HepG2 (cell line): Measurements from ENCODE around the gene FER1L5. TPM values are rescaled to one million over a fixed set of nuclear protein-coding genes. Genes with fewer than 3 reads are reported as not detected.

Source experiments
- ATAC-seq: fragments of 200-7000 bp; cut with Tn5 transposase; 3 replicates; pipeline ENCODE4 v1.9.1; 2020; ENCODE audit warnings: mild to moderate bottlenecking, moderate library complexity
- BruUV-seq: library from RNA; stranded (reverse); fragments of 400-500 nt; replicated peaks from 2 replicates; lab custom pipeline; 2021; lab: Mats Ljungman, UMichigan
- CTCF ChIA-PET: fragments of 300-600 bp; formaldehyde crosslinking; extraction: SDS; loops from one replicate; lab custom pipeline; 2021; ENCODE audit warnings: low total read pairs, inconsistent platforms, low intra/inter-chr PET ratio; lab: Yijun Ruan, JAX
- POLR2A ChIA-PET: fragments of 350-600 bp; sonication (Branson Sonifier 250); formaldehyde crosslinking; loops from one replicate; lab custom pipeline; 2020; ENCODE audit warnings: antibody characterized with exemption, inconsistent platforms; lab: Yijun Ruan, JAX
- DNase-seq: peaks from one replicate; pipeline ENCODE4 v3.0.0-alpha.2; 2015; ENCODE audit warnings: low spot score
- FAIRE-seq: peaks from 3 replicates; lab custom pipeline; 2011; peaks lifted over from hg19 to GRCh38; lab: Jason Lieb, UNC
- H2AFZ ChIP-seq: one replicate; pipeline ENCODE4 v1.6.1; 2011; ENCODE audit warnings: low read length, inconsistent platforms
- H3K27ac ChIP-seq: fragments of 300-600 bp; 3 replicates; pipeline ENCODE4 v1.8.0; 2011; ENCODE audit warnings: mixed run types, mild to moderate bottlenecking, mixed read lengths, low read length, inconsistent platforms; ENCODE audit not compliant: insufficient read depth; ENCODE audit errors: extremely low read length
- H3K27me3 ChIP-seq, 2 experiments: fragments of 200-600 bp in 1 of 2; 2 replicates in 1 of 2; 3 replicates in 1 of 2; pipeline versions ENCODE4 v1.6.0 to v1.8.0; 2011; ENCODE audit warnings: low read length in 2 of 2, mild to moderate bottlenecking in 2 of 2, moderate library complexity in 2 of 2, inconsistent platforms in 1 of 2; ENCODE audit not compliant: insufficient read depth in 2 of 2, control insufficient read depth in 1 of 2
- H3K36me3 ChIP-seq, 2 experiments: fragments of 200-600 bp in 1 of 2; replicated peaks in 1 of 2; 2 replicates in 1 of 2; 3 replicates in 1 of 2; pipeline versions ENCODE4 v1.5.1 to v1.8.0; 2011; ENCODE audit warnings: low read length in 2 of 2, inconsistent platforms in 1 of 2; ENCODE audit not compliant: insufficient read depth in 2 of 2, control insufficient read depth in 1 of 2
- H3K4me1 ChIP-seq: 2 replicates; pipeline ENCODE4 v1.5.1; 2012; ENCODE audit warnings: low read length, inconsistent platforms; ENCODE audit not compliant: insufficient read depth
- H3K4me2 ChIP-seq: 2 replicates; pipeline ENCODE4 v1.6.0; 2011; ENCODE audit warnings: low read depth, low read length, inconsistent platforms
- H3K4me3 ChIP-seq, 3 experiments: fragments of 200-600 bp in 1 of 3; sonication (generic), shearing (Covaris generic) in 1 of 3; replicated peaks in 1 of 3; 2 replicates each; pipeline ENCODE4 v1.5.1; 2011 to 2016; ENCODE audit warnings: low read length in 3 of 3, inconsistent platforms in 2 of 3, low read depth in 2 of 3, mild to moderate bottlenecking in 2 of 3, control low read depth in 1 of 3, mixed read lengths in 1 of 3; ENCODE audit not compliant: insufficient read depth in 1 of 3
- H3K79me2 ChIP-seq: one replicate; pipeline ENCODE4 v1.6.1; 2011; ENCODE audit warnings: low read length, inconsistent platforms; ENCODE audit not compliant: insufficient read depth
- H3K9ac ChIP-seq: 2 replicates; pipeline ENCODE4 v1.6.0; 2011; ENCODE audit warnings: mild to moderate bottlenecking, low read depth, low read length, inconsistent platforms; ENCODE audit not compliant: insufficient read depth
- H3K9me3 ChIP-seq: 2 replicates; pipeline ENCODE4 v1.5.1; 2012; ENCODE audit warnings: mild to moderate bottlenecking, low read length
- H4K20me1 ChIP-seq: 2 replicates; pipeline ENCODE4 v1.6.0; 2011; ENCODE audit warnings: inconsistent platforms, mild to moderate bottlenecking, low read length, moderate library complexity; ENCODE audit not compliant: insufficient read depth
- CEBPB ChIP-seq: IDR thresholded peaks from 2 replicates; pipeline ENCODE4 v1.6.1; 2011; ENCODE audit warnings: low read depth, low read length, improper control_type of control experiment, borderline replicate concordance
- DNMT3B ChIP-seq: conservative IDR thresholded peaks from 2 replicates; pipeline ENCODE4 v1.6.1; 2016; ENCODE audit warnings: missing biosample characterization, control low read depth
- FOXA1 ChIP-seq, 2 experiments: fragments of 450-650 bp in 1 of 2; sonication (generic) in 1 of 2; formaldehyde crosslinking in 1 of 2; IDR thresholded peaks; 2 replicates each; pipeline versions ENCODE4 v1.4.0 to v1.6.1; 2016 to 2020; ENCODE audit warnings: missing genetic modification reagents in 1 of 2
- HMG20A ChIP-seq: IDR thresholded peaks from 2 replicates; pipeline ENCODE4 v1.6.1; 2016; ENCODE audit warnings: borderline replicate concordance
- HOXA9 ChIP-seq: sonication (generic); formaldehyde crosslinking; IDR thresholded peaks from 2 replicates; pipeline ENCODE4 v1.8.1; 2022; ENCODE audit warnings: missing genetic modification reagents, mild to moderate bottlenecking, moderate library complexity, borderline replicate concordance
- NR1H2 ChIP-seq: sonication (generic); formaldehyde crosslinking; IDR thresholded peaks from 2 replicates; pipeline ENCODE4 v1.8.1; 2022; ENCODE audit warnings: low read depth, missing genetic modification reagents, borderline replicate concordance
- REST ChIP-seq, 2 experiments: IDR thresholded peaks; 2 replicates each; pipeline ENCODE4 v1.6.1; 2011 to 2012; ENCODE audit warnings: low read length in 2 of 2, borderline replicate concordance in 1 of 2, low read depth in 1 of 2, mild to moderate bottlenecking in 1 of 2, moderate library complexity in 1 of 2
- YY1 ChIP-seq: IDR thresholded peaks from 2 replicates; pipeline ENCODE4 v1.6.1; 2011; ENCODE audit warnings: low read length, low read depth, moderate library complexity, mild to moderate bottlenecking; ENCODE audit not compliant: insufficient read depth, insufficient replicate concordance
- ZEB1 ChIP-seq: IDR thresholded peaks from 2 replicates; pipeline ENCODE4 v1.6.1; 2012; ENCODE audit warnings: mild to moderate bottlenecking, low read depth, inconsistent platforms; ENCODE audit not compliant: insufficient replicate concordance
- ZNF275 ChIP-seq: sonication (generic); formaldehyde crosslinking; IDR thresholded peaks from 2 replicates; pipeline ENCODE4 v1.8.0; 2022; ENCODE audit warnings: missing genetic modification reagents, mild to moderate bottlenecking, inconsistent platforms, borderline replicate concordance
- ZNF34 ChIP-seq: sonication (generic); formaldehyde crosslinking; IDR thresholded peaks from 2 replicates; pipeline ENCODE4 v1.4.0; 2020; ENCODE audit warnings: mild to moderate bottlenecking, missing genetic modification reagents, borderline replicate concordance
- ZNF850 ChIP-seq: sonication (generic); formaldehyde crosslinking; conservative IDR thresholded peaks from 2 replicates; pipeline ENCODE4 v1.9.0; 2021; ENCODE audit warnings: mild to moderate bottlenecking, missing genetic modification reagents
- WGBS: methylation state at CpG from one replicate; pipeline ENCODE4 v1.1.6; 2017; ENCODE audit warnings: low lambda C conversion rate; 5-methylcytosine and 5-hydroxymethylcytosine counted together
- in situ Hi-C: cut with HindIII; loops from 2 replicates; pipeline ENCODE4 v1.10.0; 2017; ENCODE audit warnings: low pct_unique_long_range_greater_than_20kb; ENCODE audit not compliant: extremely low pct_ligation_motif_present
- intact Hi-C: fragments of 100-400 bp; cut with micrococcal nuclease; formaldehyde crosslinking; loops from one replicate; pipeline ENCODE4 v1.10.0; 2022; ENCODE audit not compliant: unreplicated experiment
- polyA plus RNA-seq, 8 experiments: library from polyadenylated mRNA; depleted of rRNA in 3 of 8; stranded (reverse) in 7 of 8; unstranded in 1 of 8; fragments of >200 nt; fragmentation: Illumina TruSeq in 4 of 8; extraction: Trizol in 4 of 8; gene quantifications; 2 replicates each; pipeline versions ENCODE4 v1.2.1 to v1.2.3, GENCODE V29; 2011 to 2016; ENCODE audit warnings: low read depth in 4 of 8, missing spikeins in 1 of 8, mixed read lengths in 1 of 8; ENCODE audit not compliant: insufficient read depth in 1 of 8
- total RNA-seq, 5 experiments: library from RNA; depleted of rRNA; stranded (reverse); fragments of >200 nt; fragmentation: Illumina TruSeq; extraction: Trizol; gene quantifications; 2 replicates each; pipeline ENCODE4 v1.2.3, GENCODE V29; 2016; ENCODE audit warnings: low read depth in 1 of 5
- TF ChIP-seq, protein P1 (sequence below): sonication (generic); formaldehyde crosslinking; IDR thresholded peaks from 2 replicates; pipeline ENCODE4 v1.8.1; 2023; ENCODE audit warnings: missing genetic modification reagents, inconsistent platforms, borderline replicate concordance
- TF ChIP-seq, protein P2 (sequence below), 2 experiments: fragments of 450-650 bp in 1 of 2; sonication (generic) in 1 of 2; formaldehyde crosslinking; IDR thresholded peaks; 2 replicates each; pipeline versions ENCODE4 v1.5.0 to v1.8.0; 2020 to 2022; ENCODE audit warnings: mild to moderate bottlenecking in 1 of 2, missing genetic modification reagents in 1 of 2

Gene FER1L5
- total and polyA plus RNA-seq, 2 of the 13 experiments (the other 11 are each of a cell fraction or from before 2014, with no cell fraction given): 0.02 to 0.08 TPM

DNA sequence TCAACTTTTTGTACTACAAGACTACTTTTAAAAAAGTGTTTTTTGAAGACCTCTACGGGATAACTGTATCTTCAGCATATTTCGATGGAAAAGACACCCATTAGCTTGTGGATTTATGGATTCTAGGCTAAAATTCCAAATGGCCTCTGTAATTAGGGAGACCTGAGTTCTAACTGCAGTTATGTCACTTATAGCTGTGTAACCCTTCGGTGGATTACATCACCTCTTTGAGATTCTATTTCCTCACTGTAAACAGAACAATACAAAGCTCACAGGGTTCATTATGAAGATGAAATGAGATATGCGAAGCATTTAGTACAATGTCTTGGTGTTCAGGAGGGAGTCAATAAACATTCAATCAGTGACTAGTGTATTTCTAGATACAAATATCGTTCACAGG, 73.1 kb downstream of the FER1L5 start:
- DNase-seq: peak; percentile 80
- no peak overlapping the region for H2AFZ ChIP-seq
- no peaks in the 10 kb centered on the region for H3K9me3 ChIP-seq
- WGBS: 60% methylated on average over 5 of the region's 5 CpGs
- no peaks in the 10 kb centered on the region; a peak in 1 of 5 replicates for H3K27me3 ChIP-seq
- in situ Hi-C loops: no loop called here
- peak; percentile 71 for ATAC-seq
- no peaks in the 10 kb centered on the region for H4K20me1 ChIP-seq
- no peak overlapping the region for H3K4me3 ChIP-seq
- peak overlapping the region; percentile 14 for H3K27ac ChIP-seq
- H3K4me1 ChIP-seq: peaks cover 22% of the 10 kb centered on the region
- no peak overlapping the region for H3K9ac ChIP-seq
- peaks cover 26 to 36% of the 10 kb centered on the region in 2 experiments for H3K36me3 ChIP-seq
- H3K79me2 ChIP-seq: no peaks in the 10 kb centered on the region
- ChIA-PET CTCF (no interaction called here), POLR2A (interaction anchor here (1.0 kb wide), 2 partner anchors 45 to 142 kb away, joined by 3 to 5 read pairs; partner anchors contain the start of genes ANKRD39 and CNNM4)
- no TSS peak for BruUV-seq
- peak; percentile 61 for FAIRE-seq
- no peak overlapping the region for H3K4me2 ChIP-seq
- intact Hi-C loops: no loop called here
- no peak for TF ChIP-seq REST (IDR thresholded peaks at IDR 0.05; ENCODE audit: borderline replicate concordance in 1 of 2, low read depth in 1 of 2, low read length in 2 of 2)
- no peak for TF ChIP-seq HOXA9 (CRISPR knock-in tag)
- no peak for TF ChIP-seq ZNF275 (CRISPR knock-in tag)
- TF ChIP-seq ZNF850: no peak
- no peak for TF ChIP-seq YY1
- peak; percentile 69; the same call in 1 of the 2 replicates for TF ChIP-seq HMG20A
- TF ChIP-seq, protein P1, sequence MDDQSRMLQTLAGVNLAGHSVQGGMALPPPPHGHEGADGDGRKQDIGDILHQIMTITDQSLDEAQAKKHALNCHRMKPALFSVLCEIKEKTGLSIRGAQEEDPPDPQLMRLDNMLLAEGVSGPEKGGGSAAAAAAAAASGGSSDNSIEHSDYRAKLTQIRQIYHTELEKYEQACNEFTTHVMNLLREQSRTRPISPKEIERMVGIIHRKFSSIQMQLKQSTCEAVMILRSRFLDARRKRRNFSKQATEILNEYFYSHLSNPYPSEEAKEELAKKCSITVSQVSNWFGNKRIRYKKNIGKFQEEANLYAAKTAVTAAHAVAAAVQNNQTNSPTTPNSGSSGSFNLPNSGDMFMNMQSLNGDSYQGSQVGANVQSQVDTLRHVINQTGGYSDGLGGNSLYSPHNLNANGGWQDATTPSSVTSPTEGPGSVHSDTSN (CRISPR knock-in tag): no peak
- TF ChIP-seq, protein P2, sequence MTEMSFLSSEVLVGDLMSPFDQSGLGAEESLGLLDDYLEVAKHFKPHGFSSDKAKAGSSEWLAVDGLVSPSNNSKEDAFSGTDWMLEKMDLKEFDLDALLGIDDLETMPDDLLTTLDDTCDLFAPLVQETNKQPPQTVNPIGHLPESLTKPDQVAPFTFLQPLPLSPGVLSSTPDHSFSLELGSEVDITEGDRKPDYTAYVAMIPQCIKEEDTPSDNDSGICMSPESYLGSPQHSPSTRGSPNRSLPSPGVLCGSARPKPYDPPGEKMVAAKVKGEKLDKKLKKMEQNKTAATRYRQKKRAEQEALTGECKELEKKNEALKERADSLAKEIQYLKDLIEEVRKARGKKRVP (CRISPR knock-in tag; IDR thresholded peaks at IDR 0.05): peak in 1 of 2 experiments; percentile 99; a peak in 2 of 4 replicates
- 0 out of 2 replicates have a peak, but pooled peaks have one; percentile 43 for TF ChIP-seq DNMT3B
- no peak for TF ChIP-seq ZEB1
- TF ChIP-seq CEBPB: peak; percentile 90
- no peak for TF ChIP-seq ZNF34 (CRISPR knock-in tag)
- no peak for TF ChIP-seq FOXA1 (IDR thresholded peaks at IDR 0.05)
- peak; percentile 76 for TF ChIP-seq FOXA1 (CRISPR knock-in tag; IDR thresholded peaks at IDR 0.05)
- no peak for TF ChIP-seq NR1H2 (CRISPR knock-in tag)
